Naive thymus-derived CD4-positive, alpha-beta T cell (primary cell): ENCODE results near the gene MAPKAPK2. TPM values are rescaled to one million over a fixed set of nuclear protein-coding genes. Genes with fewer than 3 reads are reported as not detected.
"Not testable (repeated sequence)": the region's sequence is repeated elsewhere in the genome, so short reads cannot be mapped to it uniquely, and the experiment has no call there.

Experiments
- ATAC-seq: fragments of 150-1000 bp; cut with Tn5 transposase; 2 replicates; pipeline ENCODE4 v1.10.0; 2021; ENCODE audit warnings: mild to moderate bottlenecking, moderate library complexity
- CTCF ChIA-PET: fragments of 350-600 bp; sonication (Branson Sonifier 250); formaldehyde crosslinking; loops from one replicate; lab custom pipeline; 2021; ENCODE audit warnings: antibody characterized with exemption; lab: Charles Lee
- POLR2A ChIA-PET: fragments of 350-600 bp; sonication (Branson Sonifier 250); formaldehyde crosslinking; loops from one replicate; lab custom pipeline; 2021; ENCODE audit warnings: antibody characterized with exemption, inconsistent platforms; lab: Charles Lee
- DNase-seq, 9 donors: peaks; one replicate each; pipeline versions ENCODE4 v3.0.0 to v3.0.0-alpha.2; 2020 to 2022; ENCODE audit warnings: mixed read lengths in 1 of 9
- H3K27ac ChIP-seq: one replicate; pipeline ENCODE4 v1.7.0; 2013; ENCODE audit warnings: mild to moderate bottlenecking, low read depth, low read length, moderate library complexity
- H3K27me3 ChIP-seq, 2 donors: one replicate each; pipeline ENCODE4 v1.7.0; 2013; ENCODE audit warnings: low read length in 2 of 2, mild to moderate bottlenecking in 2 of 2, moderate library complexity in 2 of 2; ENCODE audit not compliant: control insufficient read depth in 2 of 2, insufficient read depth in 2 of 2
- H3K36me3 ChIP-seq, 3 experiments: 1 replicate in 2 of 3; 2 replicates in 1 of 3; pipeline ENCODE4 v1.7.0; 2013; ENCODE audit warnings: low read length in 3 of 3, mild to moderate bottlenecking in 3 of 3, moderate library complexity in 1 of 3; ENCODE audit not compliant: insufficient read depth in 3 of 3, control insufficient read depth in 2 of 3
- H3K4me1 ChIP-seq, 2 donors: one replicate each; pipeline ENCODE4 v1.7.0; 2013; ENCODE audit warnings: low read length in 2 of 2, mild to moderate bottlenecking in 2 of 2, moderate library complexity in 1 of 2; ENCODE audit not compliant: control insufficient read depth in 2 of 2, insufficient read depth in 2 of 2
- H3K4me3 ChIP-seq: 2 replicates; pipeline ENCODE4 v1.7.0; 2013; ENCODE audit warnings: mild to moderate bottlenecking, low read length
- H3K9me3 ChIP-seq, 3 experiments: 1 replicate in 2 of 3; 2 replicates in 1 of 3; pipeline ENCODE4 v1.7.0; 2013; ENCODE audit warnings: low read length in 3 of 3; ENCODE audit not compliant: control insufficient read depth in 2 of 3
- H3K27ac Mint-ChIP-seq, 9 donors: one replicate each; pipeline ENCODE4 v1.8.0; 2020 to 2022; ENCODE audit warnings: mixed read lengths in 9 of 9, mild to moderate bottlenecking in 8 of 9, moderate library complexity in 5 of 9, inconsistent platforms in 2 of 9
- H3K27me3 Mint-ChIP-seq, 5 donors: one replicate each; pipeline ENCODE4 v1.8.0; 2021 to 2022; ENCODE audit warnings: mixed read lengths in 5 of 5, mild to moderate bottlenecking in 1 of 5
- H3K36me3 Mint-ChIP-seq, 5 donors: one replicate each; pipeline ENCODE4 v1.8.0; 2020 to 2022; ENCODE audit warnings: mixed read lengths in 5 of 5, mild to moderate bottlenecking in 3 of 5, inconsistent platforms in 1 of 5
- H3K4me1 Mint-ChIP-seq, 7 donors: one replicate each; pipeline ENCODE4 v1.8.0; 2020 to 2022; ENCODE audit warnings: mixed read lengths in 7 of 7, mild to moderate bottlenecking in 3 of 7, inconsistent platforms in 1 of 7
- H3K4me3 Mint-ChIP-seq, 10 donors: one replicate each; pipeline ENCODE4 v1.8.0; 2020 to 2022; ENCODE audit warnings: mild to moderate bottlenecking in 10 of 10, mixed read lengths in 10 of 10, moderate library complexity in 6 of 10, inconsistent platforms in 2 of 10
- H3K9me3 Mint-ChIP-seq, 11 donors: one replicate each; pipeline ENCODE4 v1.8.0; 2020 to 2022; ENCODE audit warnings: mixed read lengths in 11 of 11, mild to moderate bottlenecking in 4 of 11, inconsistent platforms in 1 of 11, moderate library complexity in 1 of 11
- intact Hi-C, 2 donors: fragments of 100-400 bp; cut with micrococcal nuclease; formaldehyde crosslinking; loops; one replicate each; pipeline ENCODE4 v1.15.1; 2023
- polyA plus RNA-seq, 2 donors: library from polyadenylated mRNA; unstranded; fragments of 300-500 nt; fragmentation: Illumina TruSeq; gene quantifications; one replicate each; pipeline ENCODE4 v1.2.3, GENCODE V29; 2021
- total RNA-seq, 6 experiments: library from RNA in 5 of 6; stranded (reverse) in 5 of 6; gene quantifications; 1 replicate in 5 of 6; 2 replicates in 1 of 6; pipeline ENCODE4 v1.2.3 and lab custom pipeline; 2021 to 2026

MAPKAPK2 gene
- total and polyA plus RNA-seq, 7 experiments from 2014 or later, result 1.4 to 123 (median 53.2) TPM

DNA sequence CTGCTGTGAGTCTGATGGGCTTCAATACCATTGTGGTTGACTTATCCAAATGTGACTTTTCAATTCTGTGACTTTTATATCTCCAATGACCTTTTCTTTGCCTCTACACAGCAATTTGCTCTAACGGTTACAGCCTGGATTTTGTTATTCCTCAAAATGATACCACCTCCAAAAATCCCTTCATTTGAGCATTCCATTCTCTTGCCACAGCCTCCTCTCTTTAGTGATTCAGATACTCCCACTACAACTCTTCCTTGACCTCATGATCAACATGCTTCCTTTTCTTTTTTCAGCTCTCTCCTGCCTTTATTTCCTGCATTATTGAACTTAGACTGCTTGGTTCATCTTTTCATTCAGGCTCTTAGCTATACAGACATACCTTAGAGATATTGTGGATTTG, 69.3 kb downstream of the MAPKAPK2 start:
- Mint-ChIP-seq H3K4me1 (peaks cover 15 to 47% (median 38%) of the 10 kb centered on the region in 7 donors), H3K4me3 (no peak overlapping the region), H3K27me3 (peaks cover 0 to 47% (median 0%) of the 10 kb centered on the region in 5 donors), H3K9me3 (peaks cover 0 to 2% (median 0%) of the 10 kb centered on the region in 11 donors), H3K27ac (peak overlapping the region in 3 of 9 donors; percentile 0 to 45 (median 41)), H3K36me3 (peaks cover 0 to 20% (median 5%) of the 10 kb centered on the region in 5 donors)
- H3K36me3 ChIP-seq, result no peaks in the 10 kb centered on the region
- ChIA-PET CTCF (interaction anchor here (1.0 to 1.3 kb wide), 2 partner anchors 14 to 58 kb away, joined by 3 read pairs; no protein-coding TSS in a partner anchor), POLR2A (interaction anchor here (1.6 kb wide), 1 partner anchor 49 kb away, joined by 3 read pairs; no protein-coding TSS in a partner anchor)
- H3K9me3 ChIP-seq, result no peaks in the 10 kb centered on the region
- no peak overlapping the region for H3K4me3 ChIP-seq
- intact Hi-C loops, result no loop called here
- H3K27me3 ChIP-seq, result no peaks in the 10 kb centered on the region
- DNase-seq, result no peak
- no peak overlapping the region for H3K27ac ChIP-seq
- ATAC-seq, result no peak
- H3K4me1 ChIP-seq, result peaks cover 26 to 46% of the 10 kb centered on the region in 2 donors

DNA sequence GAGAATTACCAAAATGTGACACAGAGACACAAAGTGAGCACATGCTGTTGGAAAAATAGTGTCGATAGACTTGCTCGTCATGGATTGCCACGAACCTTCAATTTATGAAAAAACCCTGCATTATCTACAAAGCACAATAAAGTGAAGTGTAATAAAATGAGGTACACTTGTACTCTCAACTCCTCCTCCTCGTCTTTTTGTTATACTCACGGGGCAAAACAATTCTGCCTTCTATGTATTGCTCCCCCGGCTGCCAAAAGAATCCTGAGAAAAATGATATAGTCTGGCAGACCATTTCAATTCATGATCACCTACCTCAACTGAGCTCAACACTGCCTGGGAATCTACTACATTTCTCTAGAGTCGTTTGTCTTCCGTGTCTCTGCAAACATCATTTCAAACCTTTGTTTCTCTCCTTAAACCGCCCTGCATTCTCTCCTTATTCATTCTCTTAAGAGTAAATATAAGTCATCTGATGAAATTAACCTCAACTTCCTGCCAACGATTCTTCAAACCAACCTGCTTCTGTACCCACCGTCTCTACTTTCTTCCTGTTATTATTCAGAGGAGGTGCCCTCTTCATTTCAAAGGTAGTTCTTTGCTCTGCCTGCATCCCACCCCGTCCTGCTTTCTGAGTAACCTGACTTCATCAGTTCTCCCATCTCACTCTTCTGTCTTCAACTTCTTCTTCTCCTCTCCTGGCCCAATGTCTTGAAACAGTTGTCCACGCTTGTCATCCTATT, 73.0 kb downstream of the MAPKAPK2 start:
- Mint-ChIP-seq H3K4me1 (peaks cover 18 to 48% (median 37%) of the 10 kb centered on the region in 7 donors), H3K36me3 (peaks cover 0 to 20% (median 5%) of the 10 kb centered on the region in 5 donors), H3K27me3 (peaks cover 0 to 36% (median 0%) of the 10 kb centered on the region in 5 donors), H3K4me3 (no peak overlapping the region), H3K27ac (no peak overlapping the region), H3K9me3 (peaks cover 0 to 2% (median 0%) of the 10 kb centered on the region in 11 donors)
- intact Hi-C loops, result loop anchor here (1.0 to 2.0 kb wide), 8 partner anchors 9 to 154 kb away; partner anchors contain the start of gene IL19 (in 1 of the 2)
- CTCF ChIA-PET, result interaction anchor here (1.2 to 7.4 kb wide), 6 partner anchors 9 to 154 kb away, joined by 3 to 40 read pairs (median 6); partner anchors contain the start of gene IL19
- DNase-seq (peak in 7 of 9 donors; percentile 57 to 87 (median 81)), ATAC-seq (peak; percentile 95)
- peaks cover 38 to 52% of the 10 kb centered on the region in 2 donors for H3K4me1 ChIP-seq
- POLR2A ChIA-PET, result interaction anchor here (0.5 to 7.9 kb wide), 10 partner anchors 9 to 165 kb away, joined by 3 to 78 read pairs (median 4); partner anchors contain the start of genes FCMR, IL10 and IL19
- no peaks in the 10 kb centered on the region for H3K9me3 ChIP-seq
- peak overlapping the region; percentile 42 for H3K27ac ChIP-seq
- peak overlapping the region; percentile 33 for H3K4me3 ChIP-seq
- H3K36me3 ChIP-seq, result no peaks in the 10 kb centered on the region
- no peaks in the 10 kb centered on the region for H3K27me3 ChIP-seq

- peak overlapping the region in 2 of 9 donors; percentile 8 to 28 for H3K27ac Mint-ChIP-seq
- Histone ChIP-seq H3K4me3 (no peak overlapping the region), H3K9me3 (no peaks in the 10 kb centered on the region), H3K27ac (no peak overlapping the region), H3K36me3 (no peaks in the 10 kb centered on the region), H3K4me1 (peaks cover 44 to 48% of the 10 kb centered on the region in 2 donors), H3K27me3 (no peaks in the 10 kb centered on the region)
- DNase-seq (no peak), ATAC-seq (no peak)
- peaks cover 16 to 48% (median 39%) of the 10 kb centered on the region in 7 donors for H3K4me1 Mint-ChIP-seq
- CTCF ChIA-PET, result interaction anchor here (0.7 to 7.4 kb wide), 6 partner anchors 26 to 161 kb away, joined by 3 to 40 read pairs (median 4); partner anchors contain the start of gene FCMR
- H3K4me3 Mint-ChIP-seq, result no peak overlapping the region
- POLR2A ChIA-PET, result interaction anchor here (1.0 to 7.9 kb wide), 4 partner anchors 12 to 161 kb away, joined by 4 to 78 read pairs (median 6); partner anchors contain the start of genes FCMR, IL10 and IL19
- H3K27me3 Mint-ChIP-seq, result peaks cover 0 to 40% (median 0%) of the 10 kb centered on the region in 5 donors
- peaks cover 0 to 18% (median 0%) of the 10 kb centered on the region in 5 donors for H3K36me3 Mint-ChIP-seq
- intact Hi-C loops, result no loop called here
- H3K9me3 Mint-ChIP-seq, result peaks cover 0 to 8% (median 0%) of the 10 kb centered on the region in 11 donors
Observed at GRCh38 chr1:206760590-206760989, 75.9 kb downstream of the MAPKAPK2 start.

- Histone ChIP-seq H3K36me3 (no peaks in the 10 kb centered on the region), H3K4me3 (no peak overlapping the region), H3K9me3 (no peaks in the 10 kb centered on the region), H3K27me3 (no peaks in the 10 kb centered on the region), H3K4me1 (peaks cover 45 to 52% of the 10 kb centered on the region in 2 donors), H3K27ac (no peak overlapping the region)
- Mint-ChIP-seq H3K27ac (peak overlapping the region in 2 of 9 donors; percentile 29 to 47), H3K4me3 (peak overlapping the region in 1 of 10 donors; percentile 30), H3K36me3 (peaks cover 0 to 13% (median 0%) of the 10 kb centered on the region in 5 donors), H3K27me3 (peaks cover 0 to 42% (median 0%) of the 10 kb centered on the region in 5 donors), H3K9me3 (peaks cover 0 to 8% (median 0%) of the 10 kb centered on the region in 11 donors), H3K4me1 (peaks cover 19 to 50% (median 42%) of the 10 kb centered on the region in 7 donors)
- ATAC-seq, result no peak
- intact Hi-C loops, result no loop called here
- POLR2A ChIA-PET, result interaction anchor here (1.0 to 7.9 kb wide), 5 partner anchors 11 to 161 kb away, joined by 3 to 78 read pairs (median 4); partner anchors contain the start of genes FCMR, IL10 and IL19
- CTCF ChIA-PET, result interaction anchor here (0.7 to 7.4 kb wide), 8 partner anchors 9 to 161 kb away, joined by 3 to 40 read pairs (median 4); partner anchors contain the start of gene FCMR
- no peak for DNase-seq
Observed at GRCh38 chr1:206761159-206761768, 76.6 kb downstream of the MAPKAPK2 start.

DNA sequence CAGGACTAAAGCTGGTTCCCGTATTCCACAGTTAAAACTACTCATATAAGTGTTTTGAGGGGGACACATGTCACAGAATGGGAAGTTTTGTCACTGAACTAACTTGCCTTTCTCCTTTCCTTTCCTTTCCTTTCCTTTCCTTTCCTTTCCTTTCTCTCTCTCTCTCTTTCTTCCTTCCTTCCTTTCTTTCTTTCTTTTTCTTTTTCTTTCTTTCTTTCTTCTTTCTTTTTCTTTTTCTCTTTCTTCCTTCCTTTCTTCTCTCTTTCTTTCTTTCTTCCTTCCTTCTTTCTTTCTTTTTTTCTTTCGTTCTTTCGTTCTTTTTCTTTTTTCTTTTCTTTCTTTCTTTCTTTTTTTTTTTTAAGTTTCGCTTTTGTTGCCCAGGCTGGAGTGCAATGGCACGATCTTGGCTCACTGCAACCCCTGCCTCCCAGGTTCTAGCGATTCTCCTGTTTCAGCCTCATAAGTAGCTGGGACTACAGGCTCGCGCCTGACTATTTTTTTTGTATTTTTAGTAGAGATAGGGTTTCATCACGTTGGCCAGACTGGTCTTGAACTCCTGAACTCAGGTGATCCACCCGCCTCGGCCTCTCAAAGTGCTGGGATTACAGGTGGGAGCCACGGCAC, 78.1 kb downstream of the MAPKAPK2 start:
- ATAC-seq, H3K9me3 Mint-ChIP-seq, H3K36me3 ChIP-seq, H3K4me3 Mint-ChIP-seq, H3K9me3 ChIP-seq, H3K27ac ChIP-seq, intact Hi-C loops, DNase-seq, H3K36me3 Mint-ChIP-seq, H3K4me3 ChIP-seq, H3K27me3 ChIP-seq: not testable (repeated sequence)
- POLR2A ChIA-PET, result interaction anchor here (0.8 to 7.9 kb wide), 5 partner anchors 9 to 60 kb away, joined by 3 to 78 read pairs (median 4); partner anchors contain the start of genes IL10 and IL19
- H3K27ac Mint-ChIP-seq, result peak overlapping the region in 3 of 9 donors; percentile 39 to 75 (median 56)
- H3K27me3 Mint-ChIP-seq, result peaks cover 0 to 44% (median 0%) of the 10 kb centered on the region in 5 donors
- peaks cover 25 to 59% (median 48%) of the 10 kb centered on the region in 7 donors for H3K4me1 Mint-ChIP-seq
- H3K4me1 ChIP-seq, result peaks cover 42 to 52% of the 10 kb centered on the region in 2 donors
- CTCF ChIA-PET, result interaction anchor here (1.0 to 1.4 kb wide), 2 partner anchors 32 to 41 kb away, joined by 4 to 5 read pairs; no protein-coding TSS in a partner anchor
